ENCODE results near the gene KLK14. TPM values are rescaled to one million over a fixed set of nuclear protein-coding genes. Genes with fewer than 3 reads are reported as not detected.

The KLK14 gene
- total and polyA plus RNA-seq, 8 donors = 0.17 to 0.45 (median 0.27) TPM; not detected in 2

DNA sequence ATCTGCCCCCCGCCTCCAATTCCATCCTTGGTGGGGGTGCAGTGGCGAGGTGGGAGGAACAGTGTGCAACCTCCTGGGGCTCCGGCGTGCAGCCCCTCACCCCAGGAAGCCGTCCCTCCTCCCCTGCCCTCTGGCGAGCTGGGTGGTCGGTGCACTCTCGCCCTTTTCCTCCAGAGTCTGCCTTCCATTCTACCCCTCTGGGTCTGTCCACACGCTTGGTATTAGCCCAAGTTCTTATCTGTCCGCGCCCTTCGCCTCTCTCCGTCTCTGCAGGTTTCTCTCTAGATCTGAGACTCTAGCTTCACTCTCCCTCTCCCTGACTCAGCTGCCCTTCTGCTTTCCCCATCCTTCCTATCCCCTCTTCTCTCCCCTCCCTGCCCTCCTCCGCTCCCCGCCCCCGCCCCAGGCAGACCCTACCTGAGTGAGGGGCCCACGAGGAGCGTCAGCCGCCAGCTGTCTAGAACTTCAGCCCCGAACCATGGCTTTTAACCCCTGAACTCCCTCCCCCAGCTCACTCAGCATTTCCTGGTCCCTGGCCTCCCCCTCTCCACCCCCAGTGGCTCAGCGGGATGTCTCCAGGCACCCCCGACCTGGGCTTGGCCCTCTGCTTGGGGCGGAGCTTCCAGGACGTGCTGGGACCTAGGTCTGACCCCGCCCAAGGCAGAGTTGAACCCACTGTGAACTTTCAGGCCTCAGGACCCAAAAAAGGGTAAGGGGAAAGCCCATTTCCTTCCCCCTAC lies 17.3 kb downstream of the KLK14 start:
- intact Hi-C loops (cut with DNase I) = no loop called here
- DNase-seq (no peak), ATAC-seq (peak; percentile 25)
- H3K4me3 ChIP-seq = peak overlapping the region; percentile 7 to 13
- H3K36me3 ChIP-seq = no peaks in the 10 kb centered on the region
- TF ChIP-seq, protein P1, sequence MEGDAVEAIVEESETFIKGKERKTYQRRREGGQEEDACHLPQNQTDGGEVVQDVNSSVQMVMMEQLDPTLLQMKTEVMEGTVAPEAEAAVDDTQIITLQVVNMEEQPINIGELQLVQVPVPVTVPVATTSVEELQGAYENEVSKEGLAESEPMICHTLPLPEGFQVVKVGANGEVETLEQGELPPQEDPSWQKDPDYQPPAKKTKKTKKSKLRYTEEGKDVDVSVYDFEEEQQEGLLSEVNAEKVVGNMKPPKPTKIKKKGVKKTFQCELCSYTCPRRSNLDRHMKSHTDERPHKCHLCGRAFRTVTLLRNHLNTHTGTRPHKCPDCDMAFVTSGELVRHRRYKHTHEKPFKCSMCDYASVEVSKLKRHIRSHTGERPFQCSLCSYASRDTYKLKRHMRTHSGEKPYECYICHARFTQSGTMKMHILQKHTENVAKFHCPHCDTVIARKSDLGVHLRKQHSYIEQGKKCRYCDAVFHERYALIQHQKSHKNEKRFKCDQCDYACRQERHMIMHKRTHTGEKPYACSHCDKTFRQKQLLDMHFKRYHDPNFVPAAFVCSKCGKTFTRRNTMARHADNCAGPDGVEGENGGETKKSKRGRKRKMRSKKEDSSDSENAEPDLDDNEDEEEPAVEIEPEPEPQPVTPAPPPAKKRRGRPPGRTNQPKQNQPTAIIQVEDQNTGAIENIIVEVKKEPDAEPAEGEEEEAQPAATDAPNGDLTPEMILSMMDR (IDR thresholded peaks at IDR 0.05) = no peak
- peaks cover 3 to 79% of the 10 kb centered on the region in 2 donors for H3K27me3 ChIP-seq
- no peaks in the 10 kb centered on the region for H3K9me3 ChIP-seq
- H3K27ac ChIP-seq = no peak overlapping the region
- no peaks in the 10 kb centered on the region for H3K4me1 ChIP-seq

DNA sequence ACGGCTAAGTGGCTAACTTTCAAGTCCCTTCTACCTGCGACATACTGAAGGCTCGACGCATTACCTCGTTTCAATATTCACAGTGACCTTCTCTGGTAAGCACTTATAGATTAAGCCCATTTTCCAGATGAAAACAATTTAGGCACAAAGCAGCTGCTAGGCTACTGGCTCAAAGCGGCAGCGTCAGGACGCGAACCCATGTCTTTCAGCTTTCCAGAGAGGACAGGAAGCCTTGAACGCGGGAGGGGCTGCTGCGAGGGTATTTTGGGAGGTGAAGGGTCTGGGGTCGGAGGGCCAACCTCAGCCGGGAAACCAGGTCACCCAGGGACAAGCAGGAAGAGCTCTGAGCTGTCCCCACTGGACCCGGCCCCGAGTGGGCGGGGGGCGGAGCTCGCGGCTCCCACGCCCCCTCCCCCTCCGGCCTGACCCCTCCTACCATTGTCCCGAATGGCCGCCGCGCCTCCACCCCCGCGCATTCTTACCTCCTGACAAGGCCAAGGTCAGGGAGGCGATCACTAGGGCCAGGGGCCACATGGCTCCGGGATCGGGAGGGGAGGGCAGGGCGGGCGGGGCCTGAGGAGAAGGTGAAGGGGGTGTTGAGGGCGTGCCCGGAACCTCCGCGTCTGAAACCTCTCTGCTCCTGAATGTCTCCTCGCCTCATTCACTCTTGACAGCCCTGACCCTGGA lies 18.0 kb downstream of the KLK14 start, which contains the start of gene KLK13:
Gene KLK13 (minus strand): TSS at position 559 of the 687 bp plus-strand sequence. CDS start 25 bp downstream, at position 534.
- TF ChIP-seq, protein P1 (IDR thresholded peaks at IDR 0.05) = no peak
- Histone ChIP-seq H3K4me3 (peak within 1 kb of the TSS; percentile 7 to 13), H3K4me1 (no peaks in the 10 kb centered on the region), H3K36me3 (no peaks in the 10 kb centered on the region), H3K27me3 (peaks cover 3 to 85% of the 10 kb centered on the region in 2 donors), H3K9me3 (no peaks in the 10 kb centered on the region), H3K27ac (no peak within 1 kb of the TSS)
- intact Hi-C loops (cut with DNase I) = no loop called here
- DNase-seq = no peak
- peak; percentile 76 for ATAC-seq

DNA sequence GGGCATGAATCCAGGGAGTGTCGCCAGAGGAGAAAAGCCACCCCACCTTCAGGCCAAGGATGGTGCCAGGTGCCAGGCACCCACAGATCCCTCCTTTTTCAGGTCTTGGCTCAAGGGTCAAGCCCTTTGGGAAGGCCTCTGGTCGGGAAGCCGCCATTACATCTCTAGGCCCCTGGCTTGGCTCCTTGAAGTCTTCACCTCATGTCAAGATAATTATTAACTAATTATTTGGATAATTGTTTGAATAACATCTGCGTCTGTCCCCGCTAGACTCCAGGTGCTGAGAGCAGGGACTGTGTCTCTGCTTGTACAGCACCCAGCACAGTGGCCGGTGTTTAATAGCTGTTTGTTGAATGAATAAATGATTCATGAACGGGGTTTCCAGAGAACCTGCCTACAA lies 19.0 kb downstream of the KLK14 start:
- intact Hi-C loops (cut with DNase I) = no loop called here
- no peak overlapping the region for H3K4me3 ChIP-seq
- no peak for DNase-seq
- H3K9me3 ChIP-seq = no peaks in the 10 kb centered on the region
- ATAC-seq = no peak
- H3K27ac ChIP-seq = no peak overlapping the region
- no peaks in the 10 kb centered on the region for H3K4me1 ChIP-seq
- no peaks in the 10 kb centered on the region for H3K36me3 ChIP-seq
- peaks cover 3 to 81% of the 10 kb centered on the region in 2 donors for H3K27me3 ChIP-seq
- TF ChIP-seq, protein P1 (IDR thresholded peaks at IDR 0.05) = no peak

DNA sequence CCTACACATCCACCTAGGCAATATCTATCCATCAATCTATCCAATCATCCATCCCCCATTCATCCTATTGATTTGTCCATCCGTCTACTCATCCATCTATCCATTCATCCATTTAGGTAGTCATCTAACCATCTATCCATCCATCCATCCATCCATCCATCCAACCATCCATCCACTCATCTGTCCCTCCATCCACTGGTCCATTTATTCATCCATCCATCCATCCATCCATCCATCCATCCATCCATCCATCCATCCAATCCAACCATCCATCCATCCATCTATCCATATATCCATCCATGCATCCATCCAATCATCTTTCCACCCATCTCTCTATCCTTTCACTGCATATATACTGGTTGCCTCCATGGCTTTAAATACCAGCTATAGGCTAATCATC lies 21.7 kb downstream of the KLK14 start:
- peaks cover 3 to 63% of the 10 kb centered on the region in 2 donors for H3K27me3 ChIP-seq
- no peak for ATAC-seq
- TF ChIP-seq, protein P1 (IDR thresholded peaks at IDR 0.05) = no peak
- H3K4me1 ChIP-seq = no peaks in the 10 kb centered on the region
- no peak for DNase-seq
- H3K36me3 ChIP-seq = no peaks in the 10 kb centered on the region
- H3K4me3 ChIP-seq = no peak overlapping the region
- H3K9me3 ChIP-seq = no peaks in the 10 kb centered on the region
- intact Hi-C loops (cut with DNase I) = no loop called here
- H3K27ac ChIP-seq = no peak overlapping the region

DNA sequence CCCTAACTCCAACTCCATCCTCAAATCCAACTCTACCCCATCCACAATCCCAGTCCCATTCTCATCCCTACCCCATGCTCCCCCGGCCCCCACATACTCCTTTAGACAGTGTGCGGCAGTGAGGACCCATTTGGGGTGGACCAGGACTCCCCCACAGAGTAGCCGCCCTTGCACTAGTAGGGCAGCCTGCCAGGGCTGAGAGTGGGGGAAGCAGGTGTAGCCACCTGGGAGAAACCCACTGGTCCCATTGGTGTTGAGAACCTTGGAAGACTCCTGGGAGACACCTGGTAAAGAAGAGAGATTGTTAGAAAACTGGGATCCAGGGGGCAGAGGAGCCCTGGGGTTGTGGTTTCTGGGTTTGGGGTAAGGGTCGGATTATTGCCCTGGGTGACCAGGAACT lies 22.4 kb downstream of the KLK14 start:
- DNase-seq (no peak), ATAC-seq (no peak)
- Histone ChIP-seq H3K27ac (no peak overlapping the region), H3K4me1 (no peaks in the 10 kb centered on the region), H3K9me3 (no peaks in the 10 kb centered on the region), H3K36me3 (no peaks in the 10 kb centered on the region), H3K4me3 (no peak overlapping the region), H3K27me3 (peaks cover 3 to 62% of the 10 kb centered on the region in 2 donors)
- TF ChIP-seq, protein P1 (IDR thresholded peaks at IDR 0.05) = no peak
- intact Hi-C loops (cut with DNase I) = no loop called here

All from left lung (tissue), 10 donors.